GM23338 (cell line): ENCODE data around the gene CPNE4.

Experiments used
- EZH2 ChIP-seq: fragments of 200-600 bp; sonication (generic); IDR thresholded peaks from one replicate; pipeline ENCODE4 v1.8.0; 2017; ENCODE audit warnings: antibody characterized with exemption, mild to moderate bottlenecking, low read depth; ENCODE audit not compliant: unreplicated experiment
- EZH2phosphoT487 ChIP-seq: fragments of 200-600 bp; sonication (generic); IDR thresholded peaks from one replicate; pipeline ENCODE4 v1.8.1; 2018; ENCODE audit warnings: antibody characterized with exemption; ENCODE audit not compliant: unreplicated experiment
- ZNF114 ChIP-seq: fragments of 250-450 bp; sonication (Bioruptor Pico); IDR thresholded peaks from 2 replicates; pipeline ENCODE4 v1.5.0; 2020; ENCODE audit warnings: mild to moderate bottlenecking, moderate library complexity
- ZNF331 ChIP-seq: fragments of 250-450 bp; sonication (Bioruptor Pico); IDR thresholded peaks from 2 replicates; pipeline ENCODE4 v1.5.0; 2020; ENCODE audit warnings: low read depth, mild to moderate bottlenecking, moderate library complexity
- TF ChIP-seq, protein P1 (sequence below): IDR thresholded peaks from one replicate; pipeline ENCODE4 v1.6.1; 2018; ENCODE audit warnings: antibody characterized with exemption; ENCODE audit not compliant: unreplicated experiment
- TF ChIP-seq, protein P2 (sequence below), 2 experiments: fragments of 200-600 bp in 1 of 2; sonication (generic) in 1 of 2; conservative IDR thresholded peaks; 2 replicates each; pipeline versions ENCODE4 v1.5.1 to v1.6.1; 2016 to 2017; ENCODE audit warnings: antibody characterized with exemption in 2 of 2, low read depth in 2 of 2, mild to moderate bottlenecking in 2 of 2, moderate library complexity in 1 of 2

DNA sequence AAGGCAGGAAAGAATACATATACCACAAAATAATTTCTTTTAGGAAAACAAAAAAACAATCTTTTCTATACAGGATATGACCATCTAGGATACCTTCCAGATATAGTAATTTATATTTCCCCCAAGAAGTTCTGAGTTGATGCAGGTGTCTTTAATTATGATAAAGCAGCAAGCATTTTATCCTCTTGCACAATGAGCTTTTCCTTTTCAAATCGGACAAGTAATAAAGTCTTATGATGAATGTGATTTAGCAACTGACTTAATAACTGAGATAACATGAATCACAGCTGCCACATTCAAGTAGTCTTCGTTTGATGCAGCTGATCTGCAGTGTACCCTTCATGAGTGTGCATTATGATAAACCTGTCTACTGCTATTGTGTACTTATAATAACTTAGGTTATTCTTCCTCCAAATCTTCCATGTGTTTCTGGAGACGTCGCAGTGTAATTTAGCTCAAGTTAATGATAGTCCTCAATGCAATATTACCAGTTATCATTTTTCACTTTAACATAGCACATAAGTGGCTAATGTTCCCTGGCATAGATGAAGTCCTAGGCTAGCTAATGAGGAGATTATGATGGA lies 271.7 kb downstream of the CPNE4 start:
- TF ChIP-seq, protein P1, sequence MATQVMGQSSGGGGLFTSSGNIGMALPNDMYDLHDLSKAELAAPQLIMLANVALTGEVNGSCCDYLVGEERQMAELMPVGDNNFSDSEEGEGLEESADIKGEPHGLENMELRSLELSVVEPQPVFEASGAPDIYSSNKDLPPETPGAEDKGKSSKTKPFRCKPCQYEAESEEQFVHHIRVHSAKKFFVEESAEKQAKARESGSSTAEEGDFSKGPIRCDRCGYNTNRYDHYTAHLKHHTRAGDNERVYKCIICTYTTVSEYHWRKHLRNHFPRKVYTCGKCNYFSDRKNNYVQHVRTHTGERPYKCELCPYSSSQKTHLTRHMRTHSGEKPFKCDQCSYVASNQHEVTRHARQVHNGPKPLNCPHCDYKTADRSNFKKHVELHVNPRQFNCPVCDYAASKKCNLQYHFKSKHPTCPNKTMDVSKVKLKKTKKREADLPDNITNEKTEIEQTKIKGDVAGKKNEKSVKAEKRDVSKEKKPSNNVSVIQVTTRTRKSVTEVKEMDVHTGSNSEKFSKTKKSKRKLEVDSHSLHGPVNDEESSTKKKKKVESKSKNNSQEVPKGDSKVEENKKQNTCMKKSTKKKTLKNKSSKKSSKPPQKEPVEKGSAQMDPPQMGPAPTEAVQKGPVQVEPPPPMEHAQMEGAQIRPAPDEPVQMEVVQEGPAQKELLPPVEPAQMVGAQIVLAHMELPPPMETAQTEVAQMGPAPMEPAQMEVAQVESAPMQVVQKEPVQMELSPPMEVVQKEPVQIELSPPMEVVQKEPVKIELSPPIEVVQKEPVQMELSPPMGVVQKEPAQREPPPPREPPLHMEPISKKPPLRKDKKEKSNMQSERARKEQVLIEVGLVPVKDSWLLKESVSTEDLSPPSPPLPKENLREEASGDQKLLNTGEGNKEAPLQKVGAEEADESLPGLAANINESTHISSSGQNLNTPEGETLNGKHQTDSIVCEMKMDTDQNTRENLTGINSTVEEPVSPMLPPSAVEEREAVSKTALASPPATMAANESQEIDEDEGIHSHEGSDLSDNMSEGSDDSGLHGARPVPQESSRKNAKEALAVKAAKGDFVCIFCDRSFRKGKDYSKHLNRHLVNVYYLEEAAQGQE: no peak
- TF ChIP-seq, protein P2, sequence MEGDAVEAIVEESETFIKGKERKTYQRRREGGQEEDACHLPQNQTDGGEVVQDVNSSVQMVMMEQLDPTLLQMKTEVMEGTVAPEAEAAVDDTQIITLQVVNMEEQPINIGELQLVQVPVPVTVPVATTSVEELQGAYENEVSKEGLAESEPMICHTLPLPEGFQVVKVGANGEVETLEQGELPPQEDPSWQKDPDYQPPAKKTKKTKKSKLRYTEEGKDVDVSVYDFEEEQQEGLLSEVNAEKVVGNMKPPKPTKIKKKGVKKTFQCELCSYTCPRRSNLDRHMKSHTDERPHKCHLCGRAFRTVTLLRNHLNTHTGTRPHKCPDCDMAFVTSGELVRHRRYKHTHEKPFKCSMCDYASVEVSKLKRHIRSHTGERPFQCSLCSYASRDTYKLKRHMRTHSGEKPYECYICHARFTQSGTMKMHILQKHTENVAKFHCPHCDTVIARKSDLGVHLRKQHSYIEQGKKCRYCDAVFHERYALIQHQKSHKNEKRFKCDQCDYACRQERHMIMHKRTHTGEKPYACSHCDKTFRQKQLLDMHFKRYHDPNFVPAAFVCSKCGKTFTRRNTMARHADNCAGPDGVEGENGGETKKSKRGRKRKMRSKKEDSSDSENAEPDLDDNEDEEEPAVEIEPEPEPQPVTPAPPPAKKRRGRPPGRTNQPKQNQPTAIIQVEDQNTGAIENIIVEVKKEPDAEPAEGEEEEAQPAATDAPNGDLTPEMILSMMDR (conservative IDR thresholded peaks at IDR 0.05; ENCODE audit: low read depth in 2 of 2): no peak
- TF ChIP-seq EZH2phosphoT487 (no peak), EZH2 (no peak), ZNF114 (no peak), ZNF331 (CRISPR knock-in tag) (no peak)
